ENCODE data around the gene C11orf54. TPM values are rescaled to one million over a fixed set of nuclear protein-coding genes. Genes with fewer than 3 reads are reported as not detected.
A peak's percentile ranks its signal among the peaks of the same experiment; 100 is the strongest.

The C11orf54 gene
- total RNA-seq, 1 experiment from 2014 or later = 18.0 TPM

- H3K27ac ChIP-seq (ENCODE audit: insufficient read length, low read depth, low read length) = no peak overlapping the region
- H3K4me2 ChIP-seq (ENCODE audit: insufficient read depth, insufficient read length, low read length) = no peak overlapping the region
Measured at GRCh38 chr11:93736129-93736528, 5.3 kb upstream of the C11orf54 start.

More at GRCh38 chr11:93736129-93736528, 5.3 kb upstream of the C11orf54 start:
- no peak overlapping the region for H2AK5ac ChIP-seq (ENCODE audit: insufficient read length, low read length)
- no peak overlapping the region for H2BK120ac ChIP-seq (ENCODE audit: low read depth, low read length, poor library complexity, severe bottlenecking)
- no peak overlapping the region for H2AFZ ChIP-seq (ENCODE audit: low read length)
- H3T11ph ChIP-seq (ENCODE audit: low read length) = no peak overlapping the region
- Mint-ChIP-seq H3K4me1 (peaks cover 35 to 47% of the 10 kb centered on the region in 2 experiments), H3K9me3 (no peaks in the 10 kb centered on the region; a peak in 1 of 5 replicates), H3K27me3 (ENCODE audit: low read depth) (no peaks in the 10 kb centered on the region; the same call in 1 of the 2 replicates), H3K4me3 (peak overlapping the region; percentile 9 to 47; a peak in 2 of 5 replicates), H3K36me3 (ENCODE audit: insufficient read depth in 1 of 3, low read depth in 3 of 3) (peaks cover 84 to 98% (median 97%) of the 10 kb centered on the region in 3 experiments), H3K27ac (peak overlapping the region in 2 of 3 experiments; percentile 18 to 88; a peak in 2 of 7 replicates)
- H3K27me3 ChIP-seq (ENCODE audit: insufficient read depth, low read length) = no peaks in the 10 kb centered on the region
- H3K23ac ChIP-seq (ENCODE audit: insufficient read length, low read depth, low read length) = no peak overlapping the region
- no peak overlapping the region for H3K18ac ChIP-seq (ENCODE audit: insufficient read length, low read depth, low read length)
- no peak overlapping the region for H2BK12ac ChIP-seq (ENCODE audit: insufficient read length, low read depth, low read length)
- no peaks in the 10 kb centered on the region for H3K4me1 ChIP-seq (ENCODE audit: insufficient read depth, low read length)
- H3K79me1 ChIP-seq (ENCODE audit: insufficient read depth, low read depth, low read length, poor library complexity, severe bottlenecking) = peaks cover 3% of the 10 kb centered on the region
- no peak overlapping the region for H2BK20ac ChIP-seq (ENCODE audit: low read depth, low read length, poor library complexity, severe bottlenecking)
- H4K8ac ChIP-seq (replicated peaks; ENCODE audit: insufficient read length, low read depth, low read length) = no peak overlapping the region
- H4K20me1 ChIP-seq (ENCODE audit: control insufficient read depth, insufficient read depth, insufficient read length) = no peaks in the 10 kb centered on the region
- H3K9ac ChIP-seq (ENCODE audit: extremely low read depth, insufficient read length, low read length) = no peak overlapping the region
- peaks cover 25% of the 10 kb centered on the region; the same call in 1 of the 2 replicates for H3K79me2 ChIP-seq (ENCODE audit: insufficient read depth, low read length)
- no peak overlapping the region for H2BK15ac ChIP-seq (ENCODE audit: low read depth, low read length)
- no peaks in the 10 kb centered on the region for H3K9me3 ChIP-seq (ENCODE audit: control insufficient read depth, low read depth, low read length)
- H3K56ac ChIP-seq (ENCODE audit: insufficient read length, low read depth, low read length) = no peak overlapping the region
- no peak for DNase-seq
- H3K4ac ChIP-seq (ENCODE audit: low read depth, low read length) = no peak overlapping the region
- peaks cover 6% of the 10 kb centered on the region for H3K23me2 ChIP-seq (ENCODE audit: insufficient read length, low read depth, low read length, poor library complexity, severe bottlenecking)
- no peak overlapping the region for H3K14ac ChIP-seq (ENCODE audit: insufficient read depth, low read length)
- no peak overlapping the region for H4K5ac ChIP-seq (ENCODE audit: insufficient read length, low read depth, low read length)
- no peak for TF ChIP-seq CTCF (conservative IDR thresholded peaks at IDR 0.05)
- no peak overlapping the region for H4K91ac ChIP-seq (ENCODE audit: insufficient read length, low read depth, low read length)
- H2BK5ac ChIP-seq (ENCODE audit: insufficient read length, low read length) = no peak overlapping the region
